Ishikawa (cell line): Measurements from ENCODE around the gene PCCA.

Source experiments
- CEBPB ChIP-seq: IDR thresholded peaks from 2 replicates; pipeline ENCODE4 v1.6.1; 2012
- CREB1 ChIP-seq: IDR thresholded peaks from 2 replicates; pipeline ENCODE4 v1.6.1; 2012; ENCODE audit warnings: low read depth
- EGR1 ChIP-seq: IDR thresholded peaks from 2 replicates; pipeline ENCODE4 v1.6.1; 2012
- EP300 ChIP-seq: IDR thresholded peaks from 2 replicates; pipeline ENCODE4 v1.6.1; 2012; ENCODE audit warnings: borderline replicate concordance
- FOXM1 ChIP-seq: IDR thresholded peaks from 2 replicates; pipeline ENCODE4 v1.6.1; 2012; ENCODE audit warnings: low read depth, borderline replicate concordance
- MAX ChIP-seq: IDR thresholded peaks from 2 replicates; pipeline ENCODE4 v1.6.1; 2012
- NFIC ChIP-seq: IDR thresholded peaks from 2 replicates; pipeline ENCODE4 v1.6.1; 2012
- RAD21 ChIP-seq: IDR thresholded peaks from 2 replicates; pipeline ENCODE4 v1.6.1; 2012; ENCODE audit warnings: low read depth
- REST ChIP-seq: IDR thresholded peaks from 2 replicates; pipeline ENCODE4 v1.6.1; 2012; ENCODE audit warnings: low read depth, mild to moderate bottlenecking
- TAF1 ChIP-seq: IDR thresholded peaks from 2 replicates; pipeline ENCODE4 v1.6.1; 2012; ENCODE audit warnings: low read depth, mild to moderate bottlenecking
- TCF12 ChIP-seq: IDR thresholded peaks from 2 replicates; pipeline ENCODE4 v1.6.1; 2012; ENCODE audit warnings: low read depth
- TEAD4 ChIP-seq: IDR thresholded peaks from 2 replicates; pipeline ENCODE4 v1.6.1; 2012
- USF1 ChIP-seq: IDR thresholded peaks from 2 replicates; pipeline ENCODE4 v1.6.1; 2012
- YY1 ChIP-seq: IDR thresholded peaks from 2 replicates; pipeline ENCODE4 v1.6.1; 2012; ENCODE audit warnings: low read depth
- ZBTB7A ChIP-seq: IDR thresholded peaks from 2 replicates; pipeline ENCODE4 v1.6.1; 2012; ENCODE audit warnings: low read depth

PCCA gene

GRCh38 chr13:100521851-100522617 lies 433.1 kb downstream of the PCCA start:
- TF ChIP-seq RAD21 (no peak), EGR1 (no peak), CREB1 (no peak), TCF12 (no peak), NFIC (no peak), MAX (no peak), FOXM1 (no peak), YY1 (no peak), ZBTB7A (no peak), TAF1 (no peak)

- TF ChIP-seq REST (no peak), USF1 (no peak), FOXM1 (no peak)
These were observed 433.9 kb downstream of the PCCA start for GRCh38 chr13:100522618-100523309.

- no peak for TF ChIP-seq FOXM1
- no peak for TF ChIP-seq YY1
- TF ChIP-seq EP300, result no peak
- TF ChIP-seq TEAD4, result no peak
- TF ChIP-seq ZBTB7A, result no peak
- TF ChIP-seq MAX, result no peak
- no peak for TF ChIP-seq CREB1
- TF ChIP-seq NFIC, result no peak
- TF ChIP-seq TCF12, result no peak
- TF ChIP-seq TAF1, result no peak
- TF ChIP-seq REST, result no peak
- no peak for TF ChIP-seq EGR1
- no peak for TF ChIP-seq CEBPB
- TF ChIP-seq RAD21, result no peak
- no peak for TF ChIP-seq USF1
These were observed 434.5 kb downstream of the PCCA start for GRCh38 chr13:100523411-100523810.

GRCh38 chr13:100523981-100524386 lies 435.1 kb downstream of the PCCA start:
- TF ChIP-seq MAX (no peak), EP300 (no peak), CREB1 (no peak), TAF1 (no peak)

GRCh38 chr13:100525453-100526317 lies 436.8 kb downstream of the PCCA start:
- TF ChIP-seq USF1 (no peak), CREB1 (no peak), FOXM1 (no peak), CEBPB (no peak), TEAD4 (no peak), RAD21 (no peak)
